Activated CD8-positive, alpha-beta memory T cell treated with anti-CD3 and anti-CD28 coated beads for 36 hours (primary cell): ENCODE results near the gene PSMC3IP. TPM values are rescaled to one million over a fixed set of nuclear protein-coding genes. Genes with fewer than 3 reads are reported as not detected.

Source experiments
- CTCF ChIA-PET: fragments of 350-600 bp; sonication (Branson Sonifier 250); formaldehyde crosslinking; loops from one replicate; lab custom pipeline; 2021; ENCODE audit warnings: antibody characterized with exemption; lab: Charles Lee
- POLR2A ChIA-PET: fragments of 350-600 bp; sonication (Branson Sonifier 250); formaldehyde crosslinking; loops from one replicate; lab custom pipeline; 2021; ENCODE audit warnings: antibody characterized with exemption; lab: Charles Lee
- total RNA-seq, 2 experiments: library from RNA; stranded (reverse); gene quantifications; one replicate each; pipeline ENCODE4 v1.2.3, GENCODE V29; 2021

The PSMC3IP gene
- total RNA-seq, 2 experiments from 2014 or later: 37.0 to 42.1 TPM

DNA sequence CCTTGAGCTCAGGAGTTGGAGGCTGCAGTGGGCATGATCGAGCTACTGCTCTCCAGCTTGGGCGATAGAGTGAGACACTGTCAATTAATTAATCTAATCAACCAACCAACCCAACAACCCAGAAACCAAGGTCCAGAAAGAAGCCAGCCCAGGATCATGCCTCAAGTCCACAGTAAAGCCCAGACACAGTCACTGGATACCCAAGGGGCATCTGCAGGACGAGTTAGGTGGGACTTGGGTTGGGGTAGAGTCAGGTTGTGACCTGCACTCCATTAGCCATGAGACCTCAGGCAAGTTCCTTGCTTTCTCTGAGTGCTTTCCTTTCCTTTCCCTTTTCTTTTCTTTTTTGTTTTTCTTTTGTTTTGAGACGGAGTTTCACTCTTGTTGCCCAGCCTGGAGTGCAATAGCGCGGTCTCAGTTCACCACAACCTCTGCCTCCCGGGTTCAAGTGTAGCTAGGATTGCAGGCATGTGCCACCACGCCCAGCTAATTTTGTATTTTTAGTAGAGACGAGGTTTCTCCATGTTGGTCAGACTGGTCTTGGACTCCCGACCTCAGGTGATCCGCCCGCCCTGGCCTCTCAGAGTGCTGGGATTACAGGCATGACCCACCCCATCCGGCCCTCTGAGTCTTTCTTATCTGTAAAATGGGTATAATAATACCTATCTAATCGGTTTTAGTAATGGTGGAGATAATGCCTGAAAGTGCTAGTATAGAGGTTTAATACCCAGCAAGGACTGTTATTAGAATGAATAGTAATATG, 28.4 kb downstream of the PSMC3IP start:
- ChIA-PET CTCF (interaction anchor here (0.7 to 1.7 kb wide), 6 partner anchors 12 to 211 kb away, joined by 3 to 5 read pairs (median 4); partner anchors contain the start of gene RAMP2), POLR2A (no interaction called here)

DNA sequence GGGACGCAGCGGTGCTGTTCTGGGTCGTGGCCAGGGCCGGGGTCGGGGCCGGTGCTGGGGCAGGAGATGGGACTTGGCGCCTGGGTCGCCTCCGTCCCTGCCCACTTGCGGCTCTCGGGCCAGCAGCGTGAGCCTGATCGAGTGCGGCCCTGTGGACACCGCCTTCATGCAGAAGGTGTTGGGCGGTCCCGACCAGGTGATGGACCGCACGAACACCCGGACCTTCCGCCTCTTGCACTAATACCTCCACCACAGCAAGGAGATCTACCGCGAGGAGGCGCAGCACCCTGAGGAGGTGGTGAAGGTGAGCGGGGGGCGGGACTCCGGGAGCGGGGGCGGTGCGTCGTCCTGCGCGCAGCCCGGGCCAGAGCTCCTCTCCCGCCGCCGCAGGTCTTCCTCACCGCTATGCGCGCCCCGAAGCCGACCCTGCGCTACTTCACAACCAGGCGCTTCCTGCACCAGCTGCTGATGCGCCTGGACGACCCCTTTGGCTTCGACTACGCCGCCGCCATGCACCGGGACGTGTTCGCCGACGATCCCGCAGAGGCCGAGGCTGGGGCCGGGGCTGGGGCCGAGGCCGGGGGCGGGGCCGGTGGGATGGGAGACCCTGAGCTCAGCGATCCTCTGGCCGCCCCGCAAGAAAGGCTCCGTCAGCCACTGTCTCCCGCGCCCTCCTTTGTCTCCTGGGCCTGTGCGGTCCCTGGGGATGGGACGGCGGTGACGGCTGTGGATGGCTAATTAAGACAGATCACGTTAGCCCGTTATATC, 29.3 kb downstream of the PSMC3IP start:
- POLR2A ChIA-PET: interaction anchor here (0.6 to 1.0 kb wide), 2 partner anchors 19 to 130 kb away, joined by 3 read pairs; no protein-coding TSS in a partner anchor
- CTCF ChIA-PET: interaction anchor here (0.8 to 1.7 kb wide), 6 partner anchors 11 to 215 kb away, joined by 3 to 5 read pairs (median 4); partner anchors contain the start of gene RAMP2

DNA sequence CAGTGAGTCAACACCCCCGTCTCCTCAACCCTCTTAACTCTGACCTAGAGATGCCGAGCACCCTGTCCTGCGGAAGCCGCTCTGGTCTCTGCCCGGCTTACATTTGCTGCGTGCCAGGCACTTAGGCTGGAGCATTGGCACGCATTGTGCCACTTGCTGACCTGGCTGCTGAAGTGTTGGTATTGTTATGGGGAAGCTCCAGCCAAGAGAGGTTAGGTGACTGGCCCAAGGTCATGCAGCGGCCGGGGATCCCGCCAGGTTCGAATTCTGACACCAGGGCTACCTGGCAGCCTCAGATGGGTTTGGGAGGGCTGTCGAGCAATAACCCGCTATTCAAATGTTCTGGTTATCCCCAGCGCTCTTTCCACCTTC, 29.8 kb downstream of the PSMC3IP start:
- CTCF ChIA-PET: interaction anchor here (1.0 kb wide), 1 partner anchor 216 kb away, joined by 3 read pairs; no protein-coding TSS in a partner anchor
- POLR2A ChIA-PET: interaction anchor here (1.0 kb wide), 1 partner anchor 20 kb away, joined by 3 read pairs; no protein-coding TSS in a partner anchor

DNA sequence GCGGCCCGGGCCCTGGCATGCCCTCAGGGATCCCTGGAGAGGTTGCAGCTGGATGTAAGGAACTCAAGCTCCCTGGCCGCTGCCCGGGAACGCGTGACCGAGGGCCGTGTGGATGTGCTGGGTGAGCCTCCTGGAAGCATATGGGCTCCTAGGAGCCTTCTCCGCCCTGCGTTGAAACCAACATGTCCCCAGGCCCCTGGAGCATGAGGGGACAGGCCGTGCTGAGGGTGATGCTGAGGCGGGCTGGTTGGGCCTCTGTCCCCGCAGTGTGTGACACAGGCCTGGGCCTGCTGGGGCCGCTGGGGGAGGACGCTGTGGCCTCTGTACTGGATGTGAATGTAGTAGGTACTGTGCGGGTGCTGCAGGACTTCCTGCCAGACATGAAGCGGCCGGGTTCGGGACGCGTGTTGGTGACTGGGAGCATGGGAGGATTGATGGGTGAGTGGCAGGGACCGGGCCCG, 30.5 kb downstream of the PSMC3IP start:
- ChIA-PET POLR2A (interaction anchor here (0.9 kb wide), 1 partner anchor 10 kb away, joined by 3 read pairs; no protein-coding TSS in a partner anchor), CTCF (no interaction called here)

DNA sequence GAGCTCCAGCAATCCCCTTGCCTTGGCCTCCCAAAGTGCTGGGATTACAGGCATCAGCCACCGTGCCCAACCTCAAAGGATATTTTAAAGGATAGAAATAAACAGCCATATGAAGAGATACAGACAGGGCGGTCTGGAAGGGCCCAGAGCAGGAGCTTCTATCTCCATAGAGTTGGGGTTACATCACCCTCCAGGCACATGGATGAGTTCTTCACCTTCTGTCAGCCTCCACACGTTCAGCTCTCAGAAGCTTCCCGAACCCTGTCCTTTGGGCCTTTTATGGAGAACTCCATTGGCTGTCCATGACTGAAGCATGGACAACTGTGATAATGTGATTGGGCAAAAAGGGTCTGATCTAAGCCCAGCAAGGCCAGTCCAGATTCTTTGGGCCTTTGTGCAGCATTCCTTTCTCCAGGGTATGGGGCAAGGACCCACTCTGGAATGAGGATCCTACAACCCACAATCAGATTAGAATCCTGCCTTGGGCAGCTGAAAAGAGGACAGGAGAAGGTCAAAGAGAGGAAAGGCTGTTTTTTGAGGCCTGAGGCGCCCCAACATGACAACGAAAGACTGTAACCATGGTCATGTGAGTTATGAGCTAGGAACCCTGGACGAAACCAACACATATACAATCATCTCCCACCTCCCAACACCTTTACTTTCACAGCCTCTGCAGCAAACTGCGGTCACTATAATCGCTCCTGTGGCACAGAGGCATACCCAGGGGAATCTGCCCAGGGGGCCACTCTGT, 31.6 kb downstream of the PSMC3IP start:
- ChIA-PET POLR2A (interaction anchor here (0.6 kb wide), 1 partner anchor 260 kb away, joined by 3 read pairs; no protein-coding TSS in a partner anchor), CTCF (interaction anchor here (1.2 kb wide), 1 partner anchor 10 kb away, joined by 3 read pairs; the partner anchor contains the start of gene NAGLU)

DNA sequence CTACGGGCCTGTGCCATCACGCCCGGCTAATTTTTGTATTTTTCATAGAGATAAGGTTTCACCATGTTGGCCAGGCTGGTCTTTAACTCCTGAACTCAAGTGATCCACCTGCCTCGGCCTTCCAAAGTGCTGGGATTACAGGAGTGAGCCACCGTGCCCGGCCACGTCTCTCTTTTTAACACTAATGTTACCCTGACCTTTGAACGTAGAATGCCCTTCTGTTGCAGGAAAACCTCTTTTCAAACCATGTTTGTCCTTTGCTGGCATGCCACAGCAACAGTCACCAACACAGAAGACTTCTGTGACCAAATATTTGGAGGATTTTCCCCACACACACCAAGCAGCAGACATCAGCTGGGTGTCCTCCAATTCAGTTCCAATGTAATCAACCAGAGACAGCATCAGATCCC, 32.6 kb downstream of the PSMC3IP start:
- ChIA-PET CTCF (interaction anchor here (1.2 kb wide), 1 partner anchor 9 kb away, joined by 3 read pairs; the partner anchor contains the start of gene NAGLU), POLR2A (interaction anchor here (0.6 kb wide), 1 partner anchor 259 kb away, joined by 3 read pairs; no protein-coding TSS in a partner anchor)

DNA sequence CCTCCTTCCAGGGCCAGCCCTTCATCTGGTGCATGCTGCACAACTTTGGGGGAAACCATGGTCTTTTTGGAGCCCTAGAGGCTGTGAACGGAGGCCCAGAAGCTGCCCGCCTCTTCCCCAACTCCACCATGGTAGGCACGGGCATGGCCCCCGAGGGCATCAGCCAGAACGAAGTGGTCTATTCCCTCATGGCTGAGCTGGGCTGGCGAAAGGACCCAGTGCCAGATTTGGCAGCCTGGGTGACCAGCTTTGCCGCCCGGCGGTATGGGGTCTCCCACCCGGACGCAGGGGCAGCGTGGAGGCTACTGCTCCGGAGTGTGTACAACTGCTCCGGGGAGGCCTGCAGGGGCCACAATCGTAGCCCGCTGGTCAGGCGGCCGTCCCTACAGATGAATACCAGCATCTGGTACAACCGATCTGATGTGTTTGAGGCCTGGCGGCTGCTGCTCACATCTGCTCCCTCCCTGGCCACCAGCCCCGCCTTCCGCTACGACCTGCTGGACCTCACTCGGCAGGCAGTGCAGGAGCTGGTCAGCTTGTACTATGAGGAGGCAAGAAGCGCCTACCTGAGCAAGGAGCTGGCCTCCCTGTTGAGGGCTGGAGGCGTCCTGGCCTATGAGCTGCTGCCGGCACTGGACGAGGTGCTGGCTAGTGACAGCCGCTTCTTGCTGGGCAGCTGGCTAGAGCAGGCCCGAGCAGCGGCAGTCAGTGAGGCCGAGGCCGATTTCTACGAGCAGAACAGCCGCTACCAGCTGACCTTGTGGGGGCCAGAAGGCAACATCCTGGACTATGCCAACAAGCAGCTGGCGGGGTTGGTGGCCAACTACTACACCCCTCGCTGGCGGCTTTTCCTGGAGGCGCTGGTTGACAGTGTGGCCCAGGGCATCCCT, 34.1 kb downstream of the PSMC3IP start:
- ChIA-PET POLR2A (interaction anchor here (0.6 kb wide), 1 partner anchor 13 kb away, joined by 3 read pairs; no protein-coding TSS in a partner anchor), CTCF (interaction anchor here (0.8 kb wide), 1 partner anchor 16 kb away, joined by 3 read pairs; no protein-coding TSS in a partner anchor)

DNA sequence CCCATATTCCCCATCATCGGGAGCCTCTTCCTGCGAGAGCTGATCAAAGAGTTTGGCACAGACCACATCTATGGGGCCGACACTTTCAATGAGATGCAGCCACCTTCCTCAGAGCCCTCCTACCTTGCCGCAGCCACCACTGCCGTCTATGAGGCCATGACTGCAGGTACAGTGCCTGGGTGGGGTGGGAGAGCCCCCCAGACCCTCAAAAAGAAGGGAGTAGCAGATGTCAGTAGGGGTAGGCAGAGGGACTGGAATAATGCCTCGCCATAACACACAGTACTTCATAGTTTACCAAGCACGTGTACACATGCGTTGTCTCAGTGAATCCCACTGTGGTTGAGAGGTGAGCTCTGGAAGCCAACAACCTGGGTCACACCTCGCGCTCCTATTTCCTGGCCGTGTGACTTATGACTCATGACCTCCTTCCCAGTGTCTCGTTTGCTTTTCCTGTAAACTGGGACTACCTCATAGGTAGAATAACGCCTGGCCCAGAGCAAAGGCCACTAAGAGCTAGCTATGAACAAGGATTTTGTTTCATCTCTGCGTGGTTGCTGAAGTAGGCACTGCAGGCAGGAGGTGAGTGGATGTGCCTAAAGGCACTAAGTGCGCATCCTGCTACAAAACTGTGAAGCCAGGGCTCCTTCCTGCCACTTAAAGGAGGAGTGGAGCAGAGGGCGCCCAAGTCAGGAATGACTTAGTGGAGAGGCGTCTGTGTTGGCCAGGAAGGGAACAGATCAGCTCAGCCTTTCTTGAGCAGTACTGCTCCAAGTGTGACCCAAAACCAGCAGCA, 36.3 kb downstream of the PSMC3IP start:
- POLR2A ChIA-PET: interaction anchor here (0.6 kb wide), 2 partner anchors 11 to 198 kb away, joined by 4 to 11 read pairs; no protein-coding TSS in a partner anchor
- CTCF ChIA-PET: interaction anchor here (0.5 to 1.0 kb wide), 4 partner anchors 14 to 665 kb away, joined by 3 to 4 read pairs (median 3); no protein-coding TSS in a partner anchor

DNA sequence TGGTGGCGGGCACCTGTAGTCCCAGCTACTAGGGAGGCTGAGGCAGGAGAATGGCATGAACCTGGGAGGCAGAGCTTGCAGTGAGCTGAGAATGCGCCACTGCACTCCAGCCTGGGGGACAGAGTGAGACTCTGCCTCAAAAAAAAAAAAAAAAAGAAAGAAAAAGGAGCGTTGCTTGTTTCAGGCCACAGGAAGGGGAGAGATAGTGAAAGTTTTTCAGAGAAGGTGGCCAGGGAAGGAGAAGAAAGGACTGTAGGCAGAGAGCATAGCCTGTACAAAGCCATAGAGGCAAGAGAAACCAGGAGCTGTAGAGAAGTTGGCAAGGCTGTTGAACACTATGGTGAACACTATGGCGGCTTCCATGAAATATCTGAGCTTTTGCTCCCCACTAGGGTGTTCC, 37.0 kb downstream of the PSMC3IP start:
- ChIA-PET POLR2A (interaction anchor here (0.5 to 0.6 kb wide), 2 partner anchors 197 to 468 kb away, joined by 3 to 11 read pairs; no protein-coding TSS in a partner anchor), CTCF (interaction anchor here (0.5 to 0.7 kb wide), 2 partner anchors 56 to 665 kb away, joined by 3 to 4 read pairs; no protein-coding TSS in a partner anchor)

DNA sequence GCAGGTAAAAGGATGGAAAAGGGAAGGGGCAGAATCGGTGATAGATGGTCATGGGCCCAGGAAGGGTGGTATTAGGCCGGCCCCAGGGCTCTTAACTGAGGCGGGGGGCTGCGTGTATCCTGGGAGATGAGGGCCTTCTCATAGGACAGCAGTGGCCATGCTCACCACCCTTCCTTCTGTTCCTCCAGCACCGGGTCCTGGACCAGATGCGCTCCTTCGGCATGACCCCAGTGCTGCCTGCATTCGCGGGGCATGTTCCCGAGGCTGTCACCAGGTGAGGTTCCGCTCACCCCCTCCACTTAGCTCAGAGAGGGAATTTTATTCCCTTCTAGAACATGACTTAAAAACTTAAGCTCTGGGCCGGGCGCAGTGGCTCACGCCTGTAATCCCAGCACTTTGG, 39.0 kb downstream of the PSMC3IP start:
- ChIA-PET CTCF (no interaction called here), POLR2A (no interaction called here)

DNA sequence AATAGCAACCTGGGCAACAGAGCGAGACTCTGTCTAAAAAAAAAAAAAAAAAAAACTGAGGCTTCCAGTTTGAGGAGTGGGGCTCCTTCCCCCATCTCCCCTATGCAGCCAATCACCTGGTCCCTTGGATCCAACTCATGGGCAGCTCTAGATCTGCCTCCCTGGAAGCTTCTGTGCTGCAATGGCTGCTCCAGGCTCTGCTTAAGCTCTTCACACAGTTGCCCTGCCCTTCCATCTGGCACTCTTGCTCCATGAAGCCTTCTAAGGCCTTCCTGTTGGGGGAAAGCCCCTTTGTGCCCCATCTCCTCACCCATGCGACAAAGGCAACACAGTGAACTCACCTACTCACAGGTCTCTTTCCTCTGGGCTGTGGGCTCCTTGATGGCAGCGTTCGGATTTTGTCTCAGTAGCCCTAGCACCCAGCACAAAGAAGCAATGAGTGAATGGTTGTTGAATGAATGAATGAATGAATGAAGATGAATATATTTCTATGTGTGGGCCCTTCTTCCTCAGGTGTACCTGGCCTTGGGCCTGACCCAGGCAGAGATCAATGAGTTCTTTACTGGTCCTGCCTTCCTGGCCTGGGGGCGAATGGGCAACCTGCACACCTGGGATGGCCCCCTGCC, 39.6 kb downstream of the PSMC3IP start:
- ChIA-PET POLR2A (interaction anchor here (1.0 kb wide), 1 partner anchor 9 kb away, joined by 3 read pairs; no protein-coding TSS in a partner anchor), CTCF (interaction anchor here (0.7 to 1.3 kb wide), 2 partner anchors 11 to 16 kb away, joined by 3 to 4 read pairs; no protein-coding TSS in a partner anchor)

DNA sequence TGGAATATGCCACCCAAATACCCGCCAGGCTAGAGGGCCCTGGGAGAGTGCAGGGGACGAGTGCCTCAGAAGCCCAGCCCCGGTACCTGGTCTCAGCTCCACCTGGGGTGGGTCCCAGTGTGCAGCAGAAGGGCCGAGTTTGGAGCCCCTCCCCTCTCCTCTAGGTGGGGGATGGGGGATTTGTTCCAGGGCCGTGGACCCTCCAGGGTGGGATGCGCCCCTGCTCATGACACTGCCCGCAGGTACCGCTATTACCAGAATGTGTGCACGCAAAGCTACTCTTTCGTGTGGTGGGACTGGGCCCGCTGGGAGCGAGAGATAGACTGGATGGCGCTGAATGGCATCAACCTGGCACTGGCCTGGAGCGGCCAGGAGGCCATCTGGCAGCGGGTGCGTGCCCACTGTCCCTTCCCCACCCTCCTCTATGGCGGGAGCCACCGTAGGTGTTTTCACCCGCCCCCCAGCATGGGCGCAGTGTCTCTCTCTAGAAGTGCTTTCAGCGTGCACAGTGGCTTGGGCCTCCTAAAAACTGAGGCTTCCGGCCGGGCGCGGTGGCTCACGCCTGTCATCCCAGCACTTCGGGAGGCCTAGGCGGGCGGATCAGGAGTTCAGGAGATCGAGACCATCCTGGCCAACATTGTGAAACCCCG, 40.2 kb downstream of the PSMC3IP start:
- ChIA-PET POLR2A (interaction anchor here (1.0 kb wide), 1 partner anchor 10 kb away, joined by 3 read pairs; no protein-coding TSS in a partner anchor), CTCF (interaction anchor here (0.7 to 1.6 kb wide), 4 partner anchors 10 to 105 kb away, joined by 3 to 8 read pairs (median 4); no protein-coding TSS in a partner anchor)

DNA sequence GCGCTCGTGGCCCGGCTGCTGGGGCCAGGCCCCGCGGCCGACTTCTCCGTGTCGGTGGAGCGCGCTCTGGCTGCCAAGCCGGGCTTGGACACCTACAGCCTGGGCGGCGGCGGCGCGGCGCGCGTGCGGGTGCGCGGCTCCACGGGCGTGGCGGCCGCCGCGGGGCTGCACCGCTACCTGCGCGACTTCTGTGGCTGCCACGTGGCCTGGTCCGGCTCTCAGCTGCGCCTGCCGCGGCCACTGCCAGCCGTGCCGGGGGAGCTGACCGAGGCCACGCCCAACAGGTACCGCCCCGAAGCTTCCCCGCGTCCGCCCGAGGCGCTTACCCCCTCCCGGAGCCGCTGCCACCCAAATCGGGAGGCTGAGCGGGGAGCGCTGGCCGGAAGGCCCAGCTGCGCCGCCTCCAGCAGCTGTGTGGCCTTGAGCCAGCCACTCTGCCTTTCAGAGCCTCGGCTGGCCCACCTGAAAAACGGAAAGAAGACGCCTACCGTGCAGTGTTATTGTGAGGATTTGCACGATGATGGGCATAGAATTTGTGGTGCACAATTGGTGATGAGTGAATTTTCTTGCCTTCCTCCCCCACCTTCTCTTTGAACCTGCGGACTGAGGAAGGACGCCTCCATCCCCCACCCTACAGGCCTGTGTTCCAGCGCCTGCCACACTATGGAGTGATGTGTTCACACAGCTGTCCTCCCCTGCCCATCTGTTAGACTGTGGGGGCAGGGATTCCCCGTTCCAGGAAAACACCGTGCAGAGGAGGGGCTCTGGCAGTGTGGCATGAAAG, 41.0 kb downstream of the PSMC3IP start:
- CTCF ChIA-PET: interaction anchor here (1.0 to 1.6 kb wide), 7 partner anchors 9 to 122 kb away, joined by 3 to 8 read pairs (median 4); no protein-coding TSS in a partner anchor
- POLR2A ChIA-PET: interaction anchor here (0.6 to 1.0 kb wide), 5 partner anchors 10 to 121 kb away, joined by 3 read pairs; no protein-coding TSS in a partner anchor

DNA sequence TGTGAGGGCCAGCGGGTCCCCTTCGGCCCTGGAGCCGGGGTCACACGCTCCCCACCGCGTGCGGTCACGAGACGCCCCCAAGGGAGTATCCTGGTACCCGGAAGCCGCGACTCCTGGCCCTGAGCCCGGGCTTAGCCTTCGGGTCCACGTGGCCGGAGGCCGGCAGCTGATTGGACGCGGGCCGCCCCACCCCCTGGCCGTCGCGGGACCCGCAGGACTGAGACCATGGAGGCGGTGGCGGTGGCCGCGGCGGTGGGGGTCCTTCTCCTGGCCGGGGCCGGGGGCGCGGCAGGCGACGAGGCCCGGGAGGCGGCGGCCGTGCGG, 41.5 kb downstream of the PSMC3IP start, which contains the start of gene NAGLU:
NAGLU (plus strand) TSS at position 194 of the 324 bp plus-strand sequence; CDS start at position 226, 32 bp downstream.
- CTCF ChIA-PET: interaction anchor here (1.0 to 1.6 kb wide), 6 partner anchors 9 to 122 kb away, joined by 3 to 8 read pairs (median 4); no protein-coding TSS in a partner anchor

More for the DNA sequence above, 41.5 kb downstream of the PSMC3IP start, which contains the start of gene NAGLU:
- POLR2A ChIA-PET: interaction anchor here (0.6 to 1.0 kb wide), 3 partner anchors 15 to 31 kb away, joined by 3 read pairs; no protein-coding TSS in a partner anchor
